HEK293 (cell line): Measurements from ENCODE around the gene SLC35E3.

ENCODE experiments used
- CTCF ChIA-PET: fragments of 350-600 bp; formaldehyde crosslinking; extraction: SDS; loops from one replicate; lab custom pipeline; 2021; ENCODE audit warnings: antibody characterized with exemption; lab: Yijun Ruan, JAX
- POLR2A ChIA-PET: fragments of 300-600 bp; formaldehyde crosslinking; extraction: SDS; loops from one replicate; lab custom pipeline; 2020; ENCODE audit warnings: antibody characterized with exemption, inconsistent platforms; lab: Yijun Ruan, JAX
- H3K27ac ChIP-seq: fragments of 200-500 bp; sonication (Bioruptor generic); 2 replicates; pipeline ENCODE4 v1.5.1; 2014; ENCODE audit warnings: low read depth, low read length, control low read depth, inconsistent platforms; ENCODE audit errors: extremely low read depth
- H3K36me3 ChIP-seq, 2 experiments: fragments of 200-500 bp in 1 of 2; sonication (Bioruptor generic) in 1 of 2; 1 replicate in 1 of 2; 2 replicates in 1 of 2; pipeline ENCODE4 v1.5.1; 2014 to 2017; ENCODE audit warnings: inconsistent platforms in 2 of 2, low read length in 2 of 2; ENCODE audit not compliant: control insufficient read depth in 2 of 2, insufficient read depth in 1 of 2
- H3K4me1 ChIP-seq: fragments of 200-500 bp; sonication (Bioruptor generic); 2 replicates; pipeline ENCODE4 v1.5.1; 2014; ENCODE audit warnings: mild to moderate bottlenecking, low read length, inconsistent platforms; ENCODE audit not compliant: control insufficient read depth, insufficient read depth
- H3K4me3 ChIP-seq: 2 replicates; pipeline ENCODE4 v1.5.1; 2011; ENCODE audit warnings: low read depth, mild to moderate bottlenecking, control low read depth, low read length, moderate library complexity
- H3K9me3 ChIP-seq: fragments of 200-500 bp; sonication (Bioruptor generic); 2 replicates; pipeline ENCODE4 v1.5.1; 2014; ENCODE audit warnings: low read depth, low read length, inconsistent platforms; ENCODE audit not compliant: control insufficient read depth, insufficient read depth
- EGR2 ChIP-seq: fragments of 450-650 bp; formaldehyde crosslinking; IDR thresholded peaks from 2 replicates; pipeline ENCODE4 v1.5.1; 2016; ENCODE audit warnings: low read depth, missing biosample characterization, missing genetic modification characterization
- OSR2 ChIP-seq: fragments of 450-650 bp; formaldehyde crosslinking; IDR thresholded peaks from 2 replicates; pipeline ENCODE4 v1.5.1; 2016; ENCODE audit warnings: missing biosample characterization, missing genetic modification characterization
- PATZ1 ChIP-seq: fragments of 450-650 bp; formaldehyde crosslinking; IDR thresholded peaks from 2 replicates; pipeline ENCODE4 v1.5.1; 2016; ENCODE audit warnings: missing biosample characterization, missing genetic modification characterization
- PRDM10 ChIP-seq: fragments of 450-650 bp; formaldehyde crosslinking; IDR thresholded peaks from 2 replicates; pipeline ENCODE4 v1.5.1; 2016; ENCODE audit warnings: missing biosample characterization, missing genetic modification characterization
- PRDM2 ChIP-seq: fragments of 450-650 bp; formaldehyde crosslinking; IDR thresholded peaks from 2 replicates; pipeline ENCODE4 v1.5.1; 2016; ENCODE audit warnings: missing biosample characterization, missing genetic modification characterization, borderline replicate concordance
- ZFP41 ChIP-seq: fragments of 450-650 bp; formaldehyde crosslinking; IDR thresholded peaks from 2 replicates; pipeline ENCODE4 v1.5.1; 2016; ENCODE audit warnings: missing biosample characterization, missing genetic modification characterization, borderline replicate concordance
- ZFP69B ChIP-seq: fragments of 450-650 bp; formaldehyde crosslinking; IDR thresholded peaks from 2 replicates; pipeline ENCODE4 v1.5.1; 2016; ENCODE audit warnings: missing biosample characterization, missing genetic modification characterization
- ZNF121 ChIP-seq: fragments of 450-650 bp; formaldehyde crosslinking; IDR thresholded peaks from 2 replicates; pipeline ENCODE4 v1.5.1; 2016; ENCODE audit warnings: missing biosample characterization, missing genetic modification characterization
- ZNF155 ChIP-seq: fragments of 450-650 bp; formaldehyde crosslinking; IDR thresholded peaks from 2 replicates; pipeline ENCODE4 v1.5.1; 2016; ENCODE audit warnings: missing biosample characterization, missing genetic modification characterization
- ZNF391 ChIP-seq: fragments of 450-650 bp; formaldehyde crosslinking; IDR thresholded peaks from 2 replicates; pipeline ENCODE4 v1.5.1; 2016; ENCODE audit warnings: low read depth, missing biosample characterization, missing genetic modification characterization, borderline replicate concordance
- ZNF404 ChIP-seq: fragments of 450-650 bp; formaldehyde crosslinking; IDR thresholded peaks from 2 replicates; pipeline ENCODE4 v1.5.1; 2017; ENCODE audit warnings: missing biosample characterization, missing genetic modification characterization
- ZNF426 ChIP-seq: fragments of 450-650 bp; formaldehyde crosslinking; IDR thresholded peaks from 2 replicates; pipeline ENCODE4 v1.5.1; 2017; ENCODE audit warnings: missing biosample characterization, missing genetic modification characterization, mild to moderate bottlenecking, inconsistent platforms, moderate library complexity
- ZNF473 ChIP-seq: fragments of 450-650 bp; formaldehyde crosslinking; IDR thresholded peaks from 2 replicates; pipeline ENCODE4 v1.5.1; 2017; ENCODE audit warnings: missing biosample characterization, missing genetic modification characterization
- ZNF501 ChIP-seq: fragments of 450-650 bp; formaldehyde crosslinking; IDR thresholded peaks from 2 replicates; pipeline ENCODE4 v1.5.1; 2016; ENCODE audit warnings: missing biosample characterization, missing genetic modification characterization
- ZNF510 ChIP-seq: fragments of 450-650 bp; formaldehyde crosslinking; IDR thresholded peaks from 2 replicates; pipeline ENCODE4 v1.5.1; 2018; ENCODE audit warnings: mild to moderate bottlenecking, missing genetic modification characterization, missing biosample characterization; ENCODE audit not compliant: insufficient replicate concordance
- ZNF555 ChIP-seq: fragments of 450-650 bp; formaldehyde crosslinking; conservative IDR thresholded peaks from 2 replicates; pipeline ENCODE4 v1.5.1; 2017; ENCODE audit warnings: missing biosample characterization, mild to moderate bottlenecking, missing genetic modification characterization, inconsistent platforms
- ZNF621 ChIP-seq: fragments of 450-650 bp; formaldehyde crosslinking; IDR thresholded peaks from 2 replicates; pipeline ENCODE4 v1.5.1; 2017; ENCODE audit warnings: missing biosample characterization, missing genetic modification characterization

SLC35E3 gene

DNA sequence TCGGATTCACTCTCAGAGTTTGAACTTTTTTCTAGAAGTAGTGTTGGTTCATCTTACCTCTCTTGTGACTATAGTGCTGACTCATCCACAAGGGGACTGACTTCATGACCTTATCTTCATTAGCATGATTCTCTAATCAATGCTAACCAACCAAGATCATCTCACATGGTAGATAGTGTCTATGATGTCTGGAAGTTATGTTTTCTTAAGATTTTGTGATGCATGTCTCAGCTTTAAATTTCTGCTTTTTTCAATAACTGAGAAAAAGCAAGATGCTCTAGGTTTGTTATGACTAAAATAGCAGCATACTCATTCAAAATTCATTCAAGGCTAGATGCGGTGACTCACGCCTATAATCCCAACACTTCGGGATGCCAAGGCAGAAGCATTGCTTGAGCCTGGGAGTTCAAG is 12.3 kb upstream of the SLC35E3 start:
- ChIA-PET CTCF (interaction anchor here (0.6 kb wide), 1 partner anchor 50 kb away, joined by 3 read pairs; no protein-coding TSS in a partner anchor), POLR2A (no interaction called here)
- Histone ChIP-seq H3K27ac (no peak overlapping the region), H3K36me3 (peaks cover 71 to 82% of the 10 kb centered on the region in 2 experiments), H3K9me3 (no peaks in the 10 kb centered on the region), H3K4me3 (no peak overlapping the region), H3K4me1 (no peaks in the 10 kb centered on the region)
- TF ChIP-seq ZNF621 (tag by site-specific recombination) (no peak), ZNF501 (tag by site-specific recombination) (no peak), PRDM10 (tag by site-specific recombination) (no peak), ZNF510 (no peak), ZFP69B (tag by site-specific recombination) (no peak), EGR2 (no peak), ZNF426 (tag by site-specific recombination) (no peak)

DNA sequence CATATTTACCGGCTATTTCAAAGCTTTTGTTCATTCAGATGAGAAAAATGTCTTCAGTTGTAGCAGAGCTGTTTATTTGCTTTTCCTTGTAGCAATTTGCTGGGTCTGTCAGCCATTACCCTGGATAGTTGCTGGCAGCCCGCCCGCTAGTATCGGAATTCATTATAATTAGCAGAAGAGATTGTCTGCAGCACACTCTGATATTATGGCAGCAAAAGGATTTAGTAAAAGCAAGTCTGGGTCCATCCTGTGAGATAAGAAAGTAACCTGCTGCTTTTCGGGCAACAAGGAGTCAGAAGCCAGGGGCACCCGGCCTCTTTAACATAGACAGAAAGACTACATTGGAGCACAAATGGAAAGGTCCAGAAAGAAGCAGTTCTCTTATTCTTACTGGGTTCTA is 6.1 kb upstream of the SLC35E3 start:
- no peak overlapping the region for H3K4me3 ChIP-seq
- H3K9me3 ChIP-seq = no peaks in the 10 kb centered on the region
- ChIA-PET CTCF (interaction anchor here (0.6 kb wide), 1 partner anchor 197 kb away, joined by 6 read pairs; no protein-coding TSS in a partner anchor), POLR2A (no interaction called here)
- peaks cover 35 to 67% of the 10 kb centered on the region in 2 experiments for H3K36me3 ChIP-seq
- no peaks in the 10 kb centered on the region for H3K4me1 ChIP-seq
- TF ChIP-seq ZNF555 (tag by site-specific recombination) (no peak), ZNF473 (tag by site-specific recombination) (no peak), ZNF121 (tag by site-specific recombination) (no peak), PRDM2 (tag by site-specific recombination) (no peak), OSR2 (tag by site-specific recombination) (no peak), PATZ1 (tag by site-specific recombination) (no peak), ZNF155 (no peak), ZNF404 (tag by site-specific recombination) (no peak), ZFP41 (no peak), ZNF391 (no peak)
- no peak overlapping the region for H3K27ac ChIP-seq
